Stimulated activated CD4-positive, alpha-beta T cell treated with anti-CD3 and anti-CD28 coated beads, Interleukin-15, amount 100 ng/mL, for 1 hour (primary cell): Measurements from ENCODE around the gene SMIM10L1.

ENCODE experiments used
- DNase-seq, 2 donors: peaks; one replicate each; pipeline ENCODE4 v3.0.0-alpha.2; 2020; ENCODE audit warnings: low read depth in 1 of 2, low spot score in 1 of 2

SMIM10L1 gene

GRCh38 chr12:11171145-11171968 is at the start of gene SMIM10L1:
Gene SMIM10L1 (plus strand): TSS chr12:11171194. CDS start chr12:11171357, 163 bp downstream.
- peak; percentile 72 to 74 for DNase-seq

- DNase-seq: no peak
Measured at GRCh38 chr12:11130382-11130781, 40.6 kb upstream of the SMIM10L1 start.

GRCh38 chr12:11130999-11131398 is 40.0 kb upstream of the SMIM10L1 start:
- no peak for DNase-seq

DNA sequence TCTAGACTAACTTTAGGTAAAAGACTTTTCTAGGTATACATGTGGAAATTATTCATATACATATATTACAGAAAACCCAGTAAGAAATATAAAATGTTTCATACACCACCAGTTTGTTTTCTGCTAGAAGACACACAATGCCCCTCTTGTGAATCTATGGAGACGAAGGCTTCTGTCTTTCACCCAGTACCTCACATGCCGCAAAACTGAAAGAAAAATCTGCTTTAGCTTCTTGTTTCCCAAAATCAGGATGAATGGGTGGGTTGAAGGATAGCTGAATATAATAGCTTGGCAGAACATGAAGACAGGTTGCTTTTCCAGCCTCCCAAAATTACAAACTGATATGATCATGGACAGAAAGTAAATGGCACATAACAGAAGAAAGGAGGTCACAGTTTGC is 37.8 kb upstream of the SMIM10L1 start:
- no peak for DNase-seq

- DNase-seq: no peak
Measured at GRCh38 chr12:11133816-11134215, 37.2 kb upstream of the SMIM10L1 start.

GRCh38 chr12:11134305-11134704 is 36.7 kb upstream of the SMIM10L1 start, which contains the start of gene TAS2R30:
Gene TAS2R30 (minus strand): TSS chr12:11134644. CDS start chr12:11134244, 400 bp downstream.
- no peak for DNase-seq

DNA sequence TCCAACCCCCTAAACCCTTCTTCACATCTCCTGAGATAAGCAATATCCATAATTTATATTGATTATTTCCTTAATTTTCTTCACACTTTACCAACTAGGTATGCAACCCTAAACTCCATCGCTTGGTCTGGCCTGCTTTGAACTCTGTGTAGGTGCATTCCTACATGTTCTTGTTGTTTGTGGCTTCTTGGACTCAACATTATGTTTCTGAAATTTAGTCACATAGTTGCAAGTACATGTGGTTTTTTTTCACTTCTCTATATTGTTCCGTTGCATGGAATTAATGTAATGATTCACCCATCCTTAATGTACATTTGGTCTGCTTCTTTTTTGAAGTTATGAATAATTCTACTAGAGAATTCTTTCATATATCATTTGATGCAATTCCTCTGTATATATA is 34.9 kb upstream of the SMIM10L1 start:
- no peak for DNase-seq

GRCh38 chr12:11143352-11143751 is 27.6 kb upstream of the SMIM10L1 start:
- no peak for DNase-seq

DNA sequence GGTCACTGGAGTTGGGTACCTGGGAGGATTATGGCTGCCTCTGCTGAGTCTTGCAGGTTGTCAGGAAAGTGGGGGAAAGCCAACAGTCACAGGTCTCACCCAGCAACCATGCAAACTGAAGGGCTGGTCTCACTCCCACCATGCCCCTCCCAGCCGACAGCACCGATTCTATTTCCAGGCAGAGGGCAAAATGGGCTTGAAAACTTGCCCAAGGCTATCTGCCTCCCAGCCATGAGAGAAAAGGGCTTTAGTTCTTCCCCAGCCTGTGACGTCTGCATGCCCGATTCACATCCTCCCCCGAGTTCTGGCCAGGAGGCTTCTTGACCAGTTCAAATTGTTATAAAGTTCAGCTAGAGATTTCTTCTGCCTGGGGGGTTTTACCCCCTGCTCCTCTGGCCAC is 26.7 kb upstream of the SMIM10L1 start:
- DNase-seq: no peak

DNA sequence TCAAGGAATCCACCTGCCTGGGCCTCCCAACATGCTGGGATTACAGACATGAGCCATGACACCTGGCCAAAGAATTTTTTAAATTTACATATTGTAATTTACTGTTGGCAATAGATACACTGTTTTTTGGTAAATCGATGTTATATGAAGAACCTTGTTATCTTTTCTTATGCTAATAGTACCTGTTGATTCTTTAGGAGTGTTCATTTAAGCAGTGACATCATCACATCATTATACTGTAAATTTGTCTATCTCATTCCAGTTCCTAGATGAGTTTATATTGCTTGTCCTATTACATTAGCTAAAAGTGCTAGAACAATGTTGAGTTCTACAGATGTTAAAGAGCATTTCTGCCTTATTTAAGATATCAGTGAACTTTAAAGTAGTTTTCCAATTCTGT is 23.6 kb upstream of the SMIM10L1 start:
- DNase-seq: no peak

- DNase-seq: no peak
Measured at GRCh38 chr12:11150832-11151231, 20.2 kb upstream of the SMIM10L1 start.

DNA sequence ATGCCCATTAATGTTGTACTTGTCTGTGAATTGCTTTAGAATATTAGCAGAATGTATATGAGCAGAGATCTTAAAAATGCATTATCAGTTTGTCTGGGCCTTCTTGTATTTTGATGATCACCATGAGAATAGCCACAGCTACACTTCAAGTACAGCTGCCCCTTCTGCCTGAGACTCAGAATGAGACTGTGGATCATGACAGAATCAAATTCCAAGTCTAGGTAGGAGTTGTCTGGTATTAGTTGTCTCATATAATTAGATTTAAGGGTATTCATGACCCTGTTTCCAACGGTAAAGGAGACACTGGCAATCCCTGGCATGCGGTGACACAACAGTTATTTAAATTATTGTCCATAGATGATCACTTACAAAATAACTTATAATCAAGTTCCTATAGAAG is 18.3 kb upstream of the SMIM10L1 start:
- no peak for DNase-seq

DNA sequence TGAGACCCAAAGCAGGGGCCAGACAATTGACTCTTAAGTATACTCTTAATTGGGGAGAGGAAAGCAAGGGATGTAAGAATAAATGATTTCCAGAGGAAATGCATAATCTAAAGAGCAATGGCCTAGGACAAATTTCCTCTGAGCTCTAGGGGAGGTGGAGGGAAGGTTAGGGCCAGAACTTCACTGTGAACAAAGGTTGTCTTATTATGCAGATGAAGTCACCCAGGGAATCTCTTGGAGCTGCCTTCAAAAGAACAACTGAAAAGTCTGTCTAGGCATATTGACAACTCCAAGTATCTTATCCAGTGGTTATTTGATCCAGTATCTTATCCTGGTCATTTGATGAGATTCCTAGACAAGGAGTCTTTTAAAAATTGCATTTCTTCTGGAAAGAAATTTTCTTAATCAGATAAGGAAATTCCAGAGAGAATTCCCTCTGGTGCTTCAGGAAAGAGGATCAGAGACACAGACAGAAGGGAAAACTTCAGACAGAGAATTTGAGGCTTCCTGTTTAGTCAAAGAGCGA is 16.5 kb upstream of the SMIM10L1 start:
- no peak for DNase-seq

GRCh38 chr12:11158885-11159444 is 12.0 kb upstream of the SMIM10L1 start:
- no peak for DNase-seq

- DNase-seq: no peak
Measured at GRCh38 chr12:11162502-11162901, 8.5 kb upstream of the SMIM10L1 start.

DNA sequence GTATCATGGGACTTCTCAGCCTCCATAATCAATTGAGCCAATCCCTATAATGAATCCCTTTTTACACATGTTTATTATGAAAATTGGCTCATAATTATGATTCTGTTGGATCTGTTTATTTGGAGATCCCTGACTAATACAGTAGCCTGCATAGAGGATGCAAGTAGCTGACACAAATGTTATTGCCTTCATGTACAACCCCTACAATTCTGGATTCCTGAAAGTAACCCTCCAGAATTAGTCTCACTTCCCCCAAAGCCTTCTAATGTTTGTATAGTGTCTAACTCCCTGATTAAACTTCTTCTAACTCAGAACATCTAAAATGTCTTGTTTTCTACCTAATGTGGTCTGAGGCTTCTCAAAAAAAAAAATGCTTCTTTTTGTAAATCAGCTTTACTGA is 6.6 kb upstream of the SMIM10L1 start:
- DNase-seq: no peak

- no peak for DNase-seq
Measured at GRCh38 chr12:11166300-11166699, 4.7 kb upstream of the SMIM10L1 start.

- no peak for DNase-seq
Measured at GRCh38 chr12:11170810-11171144, 217 bp upstream of the SMIM10L1 start.

DNA sequence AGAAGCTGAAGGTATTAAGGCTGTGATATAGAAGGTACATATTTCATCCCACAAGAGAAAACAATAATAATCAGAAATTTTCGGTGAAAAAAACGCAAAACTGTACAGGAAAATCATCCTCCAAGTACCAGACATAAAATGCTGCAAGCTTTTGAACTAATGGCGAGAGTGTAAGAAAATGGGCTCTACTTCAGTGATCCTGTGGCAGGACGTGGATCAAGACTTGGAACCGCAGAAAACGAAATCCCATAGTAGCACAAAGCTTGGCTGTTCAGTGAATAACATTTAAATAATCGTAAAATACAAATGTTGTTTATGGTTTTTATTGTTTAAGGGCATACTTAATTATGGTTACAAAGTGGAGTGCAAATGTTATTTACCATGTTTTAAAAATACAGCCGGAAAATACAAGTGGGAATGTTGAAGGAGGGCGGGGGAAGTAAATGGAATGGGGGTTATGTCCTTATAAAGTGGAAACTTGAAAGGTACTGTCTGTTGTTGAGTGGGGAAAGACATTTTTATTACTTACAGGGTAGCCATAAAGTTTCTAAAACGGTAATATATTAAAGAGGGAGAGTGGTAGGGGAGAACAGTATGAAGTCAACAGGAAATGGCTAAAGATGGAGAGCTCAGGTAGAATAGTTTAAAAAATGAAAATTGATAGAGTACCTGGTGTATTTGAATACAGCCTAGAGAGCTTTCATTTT is 1.1 kb downstream of the SMIM10L1 start:
- DNase-seq: no peak

DNA sequence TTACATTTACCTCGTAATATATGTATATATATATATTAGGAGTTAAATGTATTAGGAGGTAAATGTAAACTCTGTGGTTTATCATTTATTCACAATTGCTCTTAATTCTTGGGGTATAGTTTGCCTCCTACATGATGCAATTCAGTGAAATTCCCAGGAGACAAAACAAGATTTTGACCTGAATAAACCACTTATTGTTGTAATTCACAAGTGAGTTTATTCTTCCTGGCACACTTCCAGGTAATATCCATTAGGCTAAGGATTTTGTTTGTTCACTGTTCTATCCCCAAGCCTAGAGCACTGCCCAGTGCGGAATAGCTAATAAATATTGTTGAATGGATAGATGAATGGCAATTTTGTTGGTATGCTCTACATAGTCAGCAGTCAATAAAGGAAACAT is 3.0 kb downstream of the SMIM10L1 start:
- no peak for DNase-seq

DNA sequence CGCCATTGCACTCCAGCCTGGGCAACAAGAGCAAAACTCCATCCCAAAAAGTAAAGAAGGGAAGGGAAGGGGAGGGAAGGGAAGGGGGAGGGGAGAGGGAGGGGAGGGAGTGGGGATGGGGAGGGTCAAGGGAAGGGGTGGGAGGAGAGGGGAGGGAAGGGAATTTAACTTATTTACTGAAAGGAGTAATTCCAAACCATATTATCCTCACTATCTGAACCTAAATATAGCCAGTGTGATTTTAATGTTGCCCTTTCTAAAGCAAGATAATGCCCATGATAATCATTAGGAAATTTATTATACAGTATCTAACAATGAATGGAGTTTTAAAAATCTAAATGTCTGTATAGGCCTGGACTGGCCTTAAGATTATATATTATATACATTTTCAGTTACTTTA is 7.3 kb downstream of the SMIM10L1 start:
- no peak for DNase-seq

- no peak for DNase-seq
Measured at GRCh38 chr12:11182529-11182928, 11.5 kb downstream of the SMIM10L1 start.
